Superior temporal gyrus (tissue), 1 donor: ENCODE data around the gene CACNA1D.

ENCODE experiments used
- DNase-seq: peaks from one replicate; pipeline ENCODE4 v3.0.0-alpha.2; 2016; ENCODE audit errors: extremely low spot score

The CACNA1D gene

GRCh38 chr3:53778153-53778552 is 283.7 kb downstream of the CACNA1D start:
- DNase-seq = no peak

GRCh38 chr3:53780171-53780570 is 285.8 kb downstream of the CACNA1D start:
- no peak for DNase-seq

GRCh38 chr3:53780806-53781205 is 286.4 kb downstream of the CACNA1D start:
- DNase-seq = no peak

DNA sequence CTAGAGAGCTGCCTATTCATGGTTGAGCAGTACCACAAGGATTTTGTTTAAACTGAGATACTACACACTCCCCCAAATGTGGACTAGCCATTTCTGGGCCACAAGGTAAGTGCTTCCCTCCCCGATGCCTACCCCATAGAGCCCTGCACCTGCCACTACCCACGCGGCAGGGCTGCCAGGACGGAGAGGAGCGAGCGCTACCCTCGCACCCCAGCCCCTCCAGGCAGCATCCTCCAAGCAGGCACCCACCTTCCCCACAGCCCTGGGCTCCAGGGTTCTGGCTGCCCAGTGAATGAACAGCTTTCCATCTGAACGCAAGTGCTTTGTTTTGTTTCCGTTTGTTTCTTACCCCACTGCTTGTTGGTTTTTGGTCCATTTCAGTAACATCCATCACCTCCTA is 292.6 kb downstream of the CACNA1D start:
- DNase-seq = no peak

DNA sequence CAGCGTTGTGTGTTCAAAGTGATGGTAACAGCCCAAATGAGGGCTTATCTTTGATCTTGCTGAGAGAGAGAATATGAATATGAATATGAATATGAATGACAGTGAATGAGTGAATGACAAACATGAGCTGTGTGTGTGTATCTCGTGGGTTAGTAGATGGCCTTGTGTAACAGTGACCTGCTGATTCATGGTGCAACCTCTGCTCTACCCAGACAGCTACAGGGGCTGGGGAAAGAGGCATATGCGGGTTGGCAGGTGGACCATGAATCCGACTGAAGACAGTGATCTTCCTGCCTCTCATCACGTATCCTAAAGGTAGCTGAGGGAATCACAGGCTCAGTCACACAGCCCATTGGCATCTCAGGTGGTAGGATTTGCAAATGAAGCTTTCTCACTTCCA is 293.6 kb downstream of the CACNA1D start:
- no peak for DNase-seq

GRCh38 chr3:53789459-53789858 is 295.0 kb downstream of the CACNA1D start:
- no peak for DNase-seq

DNA sequence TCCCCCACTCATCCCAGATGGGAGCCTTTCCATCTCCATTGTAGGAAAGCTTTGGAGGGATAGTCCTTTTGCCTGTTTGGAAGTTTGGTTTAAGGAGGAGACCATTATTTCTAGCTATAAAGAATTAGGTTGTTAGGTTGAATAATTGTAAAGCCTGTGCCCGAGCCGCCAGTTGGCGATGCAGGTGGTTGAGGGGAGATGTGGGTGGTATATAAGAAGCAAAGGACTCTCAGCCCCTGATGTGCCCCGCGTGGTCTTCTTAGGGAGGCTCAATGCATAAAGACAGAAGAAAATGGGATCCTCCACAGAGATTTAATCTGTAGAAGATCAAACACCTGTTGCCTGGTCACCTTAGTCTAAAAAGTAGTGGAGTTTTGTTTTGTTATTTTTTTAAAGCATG is 296.1 kb downstream of the CACNA1D start:
- no peak for DNase-seq

DNA sequence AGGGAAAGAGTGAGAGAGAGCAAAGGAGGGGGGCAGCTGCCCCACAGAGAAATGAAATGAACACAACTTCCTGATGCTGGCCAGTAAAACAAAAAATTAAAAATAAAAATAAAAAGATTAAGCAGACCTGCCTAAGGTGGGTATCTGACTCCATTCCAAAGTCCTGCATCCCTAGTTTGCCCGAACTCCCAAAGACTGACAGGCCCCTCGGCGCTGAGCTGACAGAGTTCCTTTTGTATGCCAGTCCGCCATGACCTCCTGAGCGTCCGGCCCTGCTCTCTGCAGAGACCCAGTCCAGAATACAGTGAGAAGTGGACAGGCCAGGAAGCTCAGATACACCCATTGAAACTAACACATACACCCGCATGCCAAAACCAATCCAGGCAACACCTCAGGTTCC is 296.9 kb downstream of the CACNA1D start:
- no peak for DNase-seq

DNA sequence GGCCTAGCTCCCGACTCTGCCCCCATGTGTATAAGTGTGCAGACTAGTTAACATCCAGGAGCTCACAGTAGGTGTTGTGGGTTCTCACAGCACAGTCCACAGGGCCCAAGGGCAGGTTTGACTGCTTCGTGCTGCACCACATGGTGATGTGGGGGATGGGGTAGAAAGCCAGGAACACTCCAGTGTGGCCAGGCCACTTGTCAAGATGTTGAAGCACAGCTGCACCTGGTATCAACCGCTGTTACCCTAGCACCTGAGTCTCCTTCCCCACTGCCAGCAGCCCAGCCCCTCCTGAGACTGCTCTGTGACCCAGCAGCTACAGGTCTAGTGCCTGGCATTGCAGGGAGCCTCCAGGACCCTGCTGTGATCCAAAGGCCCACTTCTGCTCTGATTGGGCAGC is 298.5 kb downstream of the CACNA1D start:
- DNase-seq = no peak

GRCh38 chr3:53794597-53794996 is 300.2 kb downstream of the CACNA1D start:
- DNase-seq = no peak

DNA sequence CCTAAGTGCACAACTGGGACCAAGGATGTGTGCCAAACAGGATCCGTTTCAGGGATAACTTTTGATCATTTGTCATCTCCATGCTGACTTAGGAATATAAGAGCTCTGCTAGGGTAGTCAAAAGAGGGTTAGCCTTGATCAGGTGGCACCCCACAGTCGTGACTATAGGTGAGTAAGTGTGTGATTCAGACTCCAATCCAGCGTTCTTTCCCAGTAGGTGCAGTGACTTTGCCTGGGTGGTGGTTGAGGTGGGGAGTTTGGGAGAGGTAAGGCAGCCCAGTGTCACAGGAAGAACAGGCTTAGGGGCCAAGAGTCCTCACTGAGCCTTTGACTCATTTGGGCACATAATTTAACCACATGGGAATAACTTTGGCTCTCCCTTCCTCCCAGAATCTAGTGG is 300.8 kb downstream of the CACNA1D start:
- no peak for DNase-seq

- peak; percentile 68 for DNase-seq
Observed at GRCh38 chr3:53795789-53796560, 301.6 kb downstream of the CACNA1D start.

DNA sequence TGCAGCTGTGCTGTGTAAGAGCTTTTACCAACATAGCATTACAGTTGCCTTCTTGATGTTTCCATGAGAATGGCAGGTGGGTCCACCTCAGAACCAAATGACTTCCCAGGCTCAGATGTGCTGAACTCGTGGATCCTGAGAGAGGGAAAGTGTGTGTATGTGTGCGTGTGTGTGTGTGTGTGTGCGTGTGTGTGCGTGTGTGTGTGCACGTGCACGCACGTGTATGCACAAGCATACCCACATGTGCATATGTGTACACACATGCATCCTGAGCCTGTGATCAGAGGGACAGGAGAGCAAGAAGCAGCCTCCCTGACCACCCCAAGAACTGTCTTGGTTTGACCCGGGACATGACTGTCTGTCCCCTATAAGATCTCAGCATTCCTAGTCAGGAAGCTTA is 303.7 kb downstream of the CACNA1D start:
- no peak for DNase-seq

DNA sequence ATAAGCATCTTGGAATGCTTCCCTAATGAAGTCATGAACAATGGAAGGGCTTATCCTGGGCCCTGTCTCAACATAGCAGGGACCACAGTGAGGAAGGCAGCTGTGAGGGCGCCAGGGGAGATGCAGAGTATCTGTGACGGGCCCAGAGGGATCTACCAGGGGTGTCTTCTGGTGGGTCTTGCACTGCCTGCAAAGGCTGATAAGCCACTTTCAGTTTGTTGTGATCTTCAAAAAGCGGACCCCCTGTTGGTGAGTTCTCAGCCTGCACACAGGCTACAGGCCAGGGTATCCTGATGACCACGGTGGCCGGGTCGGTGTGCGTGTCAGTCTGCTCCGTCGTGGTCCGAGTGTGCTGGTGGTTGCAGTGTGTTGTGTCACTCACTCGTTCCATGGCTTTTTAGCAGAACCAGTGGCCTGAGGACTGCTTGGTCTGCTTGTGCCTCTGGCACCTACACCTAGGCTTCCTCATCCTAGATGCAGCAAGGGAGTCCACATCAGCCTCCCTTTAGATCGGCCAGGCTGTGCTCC is 305.0 kb downstream of the CACNA1D start:
- DNase-seq = no peak

- no peak for DNase-seq
Observed at GRCh38 chr3:53800041-53800906, 305.9 kb downstream of the CACNA1D start.

DNA sequence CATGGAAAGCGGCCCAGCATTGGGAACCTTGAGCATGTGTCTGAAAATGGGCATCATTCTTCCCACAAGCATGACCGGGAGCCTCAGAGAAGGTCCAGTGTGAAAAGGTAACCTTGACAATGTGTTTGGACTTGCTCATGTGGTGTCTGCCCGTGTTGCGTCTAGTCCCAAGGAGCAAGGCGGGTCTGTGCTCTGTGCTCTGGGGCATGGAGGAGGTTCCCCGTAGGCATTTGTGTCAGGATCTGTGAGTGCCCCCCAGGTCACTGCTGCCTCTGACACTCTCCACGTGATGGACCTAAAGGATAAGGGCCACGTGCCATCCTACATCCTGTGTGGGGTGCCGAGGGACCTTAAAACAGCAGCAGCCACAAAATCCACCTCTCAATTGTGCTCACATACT is 306.9 kb downstream of the CACNA1D start:
- no peak for DNase-seq

- no peak for DNase-seq
Observed at GRCh38 chr3:53802256-53802880, 308.0 kb downstream of the CACNA1D start.

GRCh38 chr3:53803124-53803815 is 308.9 kb downstream of the CACNA1D start:
- DNase-seq = no peak

DNA sequence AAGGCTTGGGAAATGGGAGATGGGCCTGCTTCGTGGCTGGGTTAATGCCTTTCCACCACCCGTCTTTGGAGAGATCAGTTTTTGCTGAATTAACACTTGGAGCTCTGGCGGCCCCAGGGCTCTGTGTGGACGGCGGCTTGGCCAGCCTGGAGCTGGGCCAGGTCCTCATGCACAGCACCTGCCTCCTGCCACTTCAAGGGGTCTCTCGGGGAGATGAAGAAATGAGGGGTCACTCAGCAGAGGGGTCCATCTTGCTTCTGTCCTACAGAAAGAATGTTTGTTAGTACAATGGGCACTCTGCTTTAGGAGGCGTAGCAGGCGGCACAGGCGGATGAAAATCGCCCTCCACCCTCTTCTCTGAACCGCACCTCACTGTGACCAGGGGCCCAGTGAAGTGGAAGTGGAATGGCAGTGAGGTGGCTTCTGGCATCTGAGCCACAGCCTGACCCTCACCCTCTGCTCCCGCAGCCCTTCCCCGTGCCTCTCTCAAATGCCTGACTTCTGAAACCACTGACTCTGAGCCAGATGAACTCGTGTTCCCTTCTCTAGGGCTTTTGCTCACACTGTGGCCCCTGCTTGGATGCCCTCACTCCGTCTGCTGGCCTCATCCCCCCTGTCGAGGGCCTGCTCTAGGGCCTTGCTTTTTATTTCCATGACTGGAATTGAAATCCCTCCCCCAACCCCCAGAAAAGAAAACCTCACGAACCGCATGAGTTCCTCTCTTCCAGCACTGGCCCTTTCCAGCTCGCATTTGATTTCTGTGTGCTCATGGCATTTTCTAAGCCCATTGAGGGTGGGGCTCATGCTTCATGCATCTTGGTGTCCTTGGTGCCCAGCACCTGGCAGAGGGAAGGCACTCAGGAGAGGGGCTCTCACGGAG is 309.6 kb downstream of the CACNA1D start:
- DNase-seq = no peak

DNA sequence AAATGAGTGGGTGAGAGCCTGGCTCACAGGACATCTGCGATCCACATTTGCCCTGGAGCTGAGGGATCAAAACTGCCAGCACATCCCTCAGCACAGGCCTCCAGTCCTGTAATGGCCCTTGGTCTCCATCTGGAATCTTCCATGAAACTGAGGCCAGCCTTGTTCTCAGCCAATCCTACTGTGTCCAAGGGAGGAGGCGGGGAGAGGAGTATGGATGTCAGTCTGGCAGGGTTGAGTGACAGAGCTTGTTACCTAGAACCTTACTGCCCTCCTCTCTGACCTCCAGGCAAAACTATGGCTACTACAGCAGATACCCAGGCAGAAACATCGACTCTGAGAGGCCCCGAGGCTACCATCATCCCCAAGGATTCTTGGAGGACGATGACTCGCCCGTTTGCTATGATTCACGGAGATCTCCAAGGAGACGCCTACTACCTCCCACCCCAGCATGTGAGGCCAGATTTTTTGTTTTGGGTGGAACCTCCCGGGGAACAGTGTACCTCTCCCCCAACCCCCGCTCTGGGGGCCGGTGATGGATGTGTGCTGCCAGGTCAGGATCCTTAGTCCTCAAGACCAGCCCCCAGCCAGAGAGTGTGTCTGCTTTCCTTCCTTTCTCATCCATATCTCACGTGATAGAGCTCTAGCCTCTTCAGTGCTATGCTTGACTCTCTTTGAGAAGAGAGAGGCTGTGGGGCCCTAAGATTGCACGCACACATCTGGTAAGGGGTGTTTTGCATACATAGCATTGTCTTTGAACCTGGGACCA is 310.5 kb downstream of the CACNA1D start:
- DNase-seq = no peak
